Ascending aorta (tissue), 2 donors: ENCODE measurements around the gene TGFBR1. TPM values are rescaled to one million over a fixed set of nuclear protein-coding genes. Genes with fewer than 3 reads are reported as not detected.

Experiments
- DNase-seq, 2 donors: peaks; one replicate each; pipeline ENCODE4 v3.0.0-alpha.2; 2019; ENCODE audit warnings: low spot score in 2 of 2
- H3K27ac ChIP-seq, 2 donors: fragments of 200-600 bp; sonication (generic); one replicate each; pipeline ENCODE4 v1.5.1; 2016 to 2017; ENCODE audit warnings: mild to moderate bottlenecking in 1 of 2
- H3K27me3 ChIP-seq: fragments of 200-600 bp; sonication (generic); one replicate; pipeline ENCODE4 v1.5.1; 2017
- H3K36me3 ChIP-seq, 2 donors: fragments of 200-600 bp; sonication (generic); one replicate each; pipeline ENCODE4 v1.5.1; 2016
- H3K4me1 ChIP-seq, 2 donors: fragments of 200-600 bp; sonication (generic); one replicate each; pipeline ENCODE4 v1.5.1; 2016 to 2017; ENCODE audit warnings: mild to moderate bottlenecking in 1 of 2
- H3K4me3 ChIP-seq, 2 donors: fragments of 200-600 bp; sonication (generic); one replicate each; pipeline ENCODE4 v1.5.1; 2016 to 2017; ENCODE audit warnings: mild to moderate bottlenecking in 1 of 2
- H3K9me3 ChIP-seq, 2 donors: fragments of 200-600 bp; sonication (generic); one replicate each; pipeline ENCODE4 v1.5.1; 2016
- intact Hi-C: fragments of 100-400 bp; cut with DNase I; formaldehyde crosslinking; loops from one replicate; pipeline ENCODE4 v1.15.1; 2023
- total RNA-seq: library from RNA; depleted of rRNA; stranded (reverse); fragments of >200 nt; gene quantifications from one replicate; pipeline ENCODE4 v1.1.0, GENCODE V29; 2016
- TF ChIP-seq, protein P1 (sequence below), 3 experiments: fragments of 200-600 bp in 2 of 3; fragments of 450-650 bp in 1 of 3; sonication (generic) in 2 of 3; IDR thresholded peaks; one replicate each; pipeline ENCODE4 v1.5.1; 2016 to 2019; ENCODE audit warnings: antibody characterized with exemption in 3 of 3, mild to moderate bottlenecking in 1 of 3, moderate library complexity in 1 of 3

The TGFBR1 gene
- total RNA-seq, 1 donor from 2014 or later = 13.9 TPM

DNA sequence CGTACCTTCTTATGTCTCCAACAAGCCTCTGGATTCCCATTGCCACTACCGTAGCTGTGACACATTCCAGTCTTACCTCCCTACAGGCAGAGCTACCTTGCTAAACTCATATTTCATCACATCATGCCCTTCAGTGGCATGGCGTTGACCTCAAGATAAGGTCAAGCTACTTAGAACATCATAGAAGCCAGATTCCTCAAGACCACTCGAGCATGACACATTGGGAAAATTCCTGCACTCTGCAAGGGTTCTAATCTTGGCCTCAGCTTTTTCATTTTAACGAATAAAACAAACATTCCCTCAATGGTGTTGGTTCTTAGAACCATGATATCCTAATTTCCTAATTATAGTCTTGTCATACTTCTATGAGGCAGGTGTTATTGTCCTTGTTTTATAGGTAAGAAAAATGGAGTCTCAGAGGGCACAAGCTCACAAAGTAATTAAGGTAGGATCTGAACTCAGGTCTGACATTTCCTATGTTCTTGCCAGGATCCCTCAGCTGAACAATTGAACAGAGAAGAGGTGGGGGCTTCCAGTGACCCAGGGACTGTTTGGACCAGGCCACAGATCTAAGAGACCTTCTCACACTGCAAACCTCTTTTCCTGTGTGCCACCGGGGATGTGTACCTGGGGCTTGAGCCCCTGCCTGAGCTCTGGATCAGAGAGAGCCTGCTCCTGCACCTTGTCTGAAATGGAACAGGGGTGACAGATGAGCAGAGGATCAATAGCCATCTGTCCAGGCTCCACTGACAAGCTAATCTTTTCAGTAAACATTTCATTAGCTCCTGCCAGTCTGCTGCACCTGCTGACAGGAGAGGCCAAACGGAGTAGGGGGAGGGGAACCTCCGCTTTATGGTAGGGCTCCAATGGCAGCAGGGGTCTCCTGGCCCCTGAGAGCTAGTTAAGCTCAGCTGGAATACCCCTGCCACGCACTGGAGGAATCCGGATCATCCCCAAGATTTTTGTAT lies 67.5 kb downstream of the TGFBR1 start:
- Histone ChIP-seq H3K27me3 (no peaks in the 10 kb centered on the region), H3K4me3 (no peak overlapping the region), H3K36me3 (no peaks in the 10 kb centered on the region), H3K27ac (no peak overlapping the region), H3K9me3 (no peaks in the 10 kb centered on the region), H3K4me1 (no peaks in the 10 kb centered on the region)
- DNase-seq = no peak
- TF ChIP-seq, protein P1, sequence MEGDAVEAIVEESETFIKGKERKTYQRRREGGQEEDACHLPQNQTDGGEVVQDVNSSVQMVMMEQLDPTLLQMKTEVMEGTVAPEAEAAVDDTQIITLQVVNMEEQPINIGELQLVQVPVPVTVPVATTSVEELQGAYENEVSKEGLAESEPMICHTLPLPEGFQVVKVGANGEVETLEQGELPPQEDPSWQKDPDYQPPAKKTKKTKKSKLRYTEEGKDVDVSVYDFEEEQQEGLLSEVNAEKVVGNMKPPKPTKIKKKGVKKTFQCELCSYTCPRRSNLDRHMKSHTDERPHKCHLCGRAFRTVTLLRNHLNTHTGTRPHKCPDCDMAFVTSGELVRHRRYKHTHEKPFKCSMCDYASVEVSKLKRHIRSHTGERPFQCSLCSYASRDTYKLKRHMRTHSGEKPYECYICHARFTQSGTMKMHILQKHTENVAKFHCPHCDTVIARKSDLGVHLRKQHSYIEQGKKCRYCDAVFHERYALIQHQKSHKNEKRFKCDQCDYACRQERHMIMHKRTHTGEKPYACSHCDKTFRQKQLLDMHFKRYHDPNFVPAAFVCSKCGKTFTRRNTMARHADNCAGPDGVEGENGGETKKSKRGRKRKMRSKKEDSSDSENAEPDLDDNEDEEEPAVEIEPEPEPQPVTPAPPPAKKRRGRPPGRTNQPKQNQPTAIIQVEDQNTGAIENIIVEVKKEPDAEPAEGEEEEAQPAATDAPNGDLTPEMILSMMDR (IDR thresholded peaks at IDR 0.05) = no peak
- intact Hi-C loops = no loop called here

DNA sequence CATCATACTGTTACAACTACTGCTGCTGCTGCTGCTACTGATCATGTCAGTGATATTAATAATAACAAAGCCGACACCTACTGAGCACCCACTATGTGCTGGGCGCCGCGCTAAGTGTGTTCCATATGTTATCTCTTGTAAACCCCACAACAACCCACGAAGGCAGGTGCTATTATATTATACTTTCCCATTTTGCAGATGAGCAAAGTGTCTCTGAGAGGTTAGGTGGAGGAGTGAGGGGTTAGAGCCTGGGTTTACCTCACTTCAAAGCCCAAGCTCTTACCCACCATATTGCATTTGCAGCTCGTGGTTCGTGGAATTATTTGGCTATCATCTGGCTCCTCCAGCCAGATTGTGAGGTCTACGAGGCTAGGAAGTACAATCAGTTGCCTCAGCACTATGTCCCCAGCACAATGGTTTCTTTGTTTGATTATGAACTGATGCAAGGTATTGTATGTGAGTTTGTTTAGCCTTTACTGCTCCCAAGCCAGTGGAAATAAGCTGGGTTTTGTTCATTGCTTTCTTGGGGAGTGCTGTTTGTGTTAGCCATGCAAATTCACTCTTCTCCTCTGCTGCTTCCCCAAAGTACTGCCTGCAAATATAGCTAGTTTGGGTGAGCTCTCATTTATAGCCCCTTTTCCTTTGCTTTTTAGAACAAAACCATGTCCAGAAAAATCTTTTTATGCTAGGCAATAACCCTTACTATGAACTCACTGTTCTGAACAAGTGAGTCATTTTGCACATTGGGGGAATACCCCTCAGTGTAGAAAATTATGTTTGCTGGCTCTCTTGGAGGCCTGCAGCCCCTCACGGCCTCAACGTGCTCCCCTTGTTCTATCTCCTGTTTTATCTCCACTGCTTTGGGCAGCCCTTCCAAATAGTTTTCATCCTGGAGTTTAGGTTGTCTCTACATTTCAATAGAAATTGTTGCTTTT lies 68.9 kb downstream of the TGFBR1 start:
- Histone ChIP-seq H3K4me1 (no peaks in the 10 kb centered on the region), H3K27me3 (no peaks in the 10 kb centered on the region), H3K27ac (no peak overlapping the region), H3K9me3 (no peaks in the 10 kb centered on the region), H3K36me3 (no peaks in the 10 kb centered on the region), H3K4me3 (no peak overlapping the region)
- TF ChIP-seq, protein P1 (IDR thresholded peaks at IDR 0.05) = no peak
- DNase-seq = no peak
- intact Hi-C loops = no loop called here

DNA sequence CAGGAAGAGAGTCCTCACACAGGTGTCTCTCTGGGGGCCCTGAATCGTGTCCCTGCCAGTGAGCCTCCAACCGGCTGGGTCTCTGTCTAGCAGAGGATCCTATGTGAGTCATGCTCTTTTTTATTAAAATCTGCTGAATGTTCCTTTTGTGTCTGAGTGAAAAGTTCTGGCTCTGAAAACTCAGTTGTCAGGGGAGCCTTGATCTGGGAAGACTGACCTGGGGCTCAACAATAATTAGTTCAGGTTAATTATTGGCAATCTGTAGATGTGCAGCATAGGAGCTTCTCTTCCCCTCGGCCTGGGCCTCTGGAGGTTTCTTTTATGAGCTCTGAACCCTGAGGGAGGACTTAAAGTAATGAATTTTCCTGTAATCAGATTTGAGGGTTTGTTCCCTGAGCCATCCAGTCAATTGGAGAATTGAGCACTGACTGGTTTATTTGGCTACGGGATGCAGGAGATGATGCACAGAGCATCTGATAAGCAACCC lies 71.7 kb downstream of the TGFBR1 start:
- intact Hi-C loops = no loop called here
- TF ChIP-seq, protein P1 (IDR thresholded peaks at IDR 0.05) = no peak
- DNase-seq = no peak
- H3K4me1 ChIP-seq = no peaks in the 10 kb centered on the region
- H3K9me3 ChIP-seq = no peaks in the 10 kb centered on the region
- no peak overlapping the region for H3K4me3 ChIP-seq
- no peak overlapping the region for H3K27ac ChIP-seq
- H3K27me3 ChIP-seq = no peaks in the 10 kb centered on the region
- H3K36me3 ChIP-seq = no peaks in the 10 kb centered on the region

DNA sequence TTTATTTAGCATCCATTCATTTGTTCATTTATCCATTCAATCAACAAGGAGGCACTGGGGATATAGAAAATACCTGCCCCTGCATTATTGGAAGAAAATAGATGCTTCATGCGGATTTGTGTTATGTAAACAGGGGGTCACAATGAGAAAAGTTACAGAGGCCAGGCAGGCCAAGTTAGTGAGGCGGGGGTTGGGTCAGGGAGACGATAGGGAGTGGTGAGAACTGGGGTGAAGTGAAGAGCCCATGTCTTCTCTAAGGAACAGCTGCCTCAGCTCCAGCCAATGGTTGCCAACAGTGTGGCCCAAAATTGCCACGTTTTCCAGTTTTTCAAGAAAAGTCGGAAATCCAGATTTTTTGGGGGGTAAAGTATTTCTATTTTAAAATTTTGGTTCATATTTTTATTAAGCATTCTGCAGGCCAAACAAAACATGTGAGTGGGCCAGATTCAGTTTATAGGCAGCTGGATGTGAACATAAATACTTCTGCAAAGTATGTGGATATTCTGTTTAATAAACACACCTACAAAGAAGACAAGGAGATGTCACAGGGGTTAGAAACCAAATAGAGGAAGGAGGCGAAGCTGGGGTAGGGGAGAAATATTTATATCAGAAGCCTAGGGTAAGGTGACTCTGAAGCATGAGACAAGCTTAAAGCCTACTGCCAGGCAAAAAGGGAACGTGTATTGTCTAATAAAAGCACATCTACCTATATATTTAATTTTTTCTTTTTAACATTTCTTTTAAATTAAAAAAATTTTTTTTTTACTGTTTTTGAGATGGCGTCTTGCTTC lies 72.9 kb downstream of the TGFBR1 start:
- no peaks in the 10 kb centered on the region for H3K27me3 ChIP-seq
- no peaks in the 10 kb centered on the region for H3K4me1 ChIP-seq
- no peak overlapping the region for H3K27ac ChIP-seq
- TF ChIP-seq, protein P1 (IDR thresholded peaks at IDR 0.05) = no peak
- H3K4me3 ChIP-seq = no peak overlapping the region
- H3K36me3 ChIP-seq = no peaks in the 10 kb centered on the region
- no peaks in the 10 kb centered on the region for H3K9me3 ChIP-seq
- intact Hi-C loops = no loop called here
- DNase-seq = no peak
